LNCAP (cell line): Measurements from ENCODE around the gene SLC29A1.

Experiments used
- TF ChIP-seq, protein P1 (sequence below): fragments of 450-650 bp; IDR thresholded peaks from 2 replicates; pipeline ENCODE4 v1.5.1; 2017; ENCODE audit warnings: mild to moderate bottlenecking

The SLC29A1 gene

DNA sequence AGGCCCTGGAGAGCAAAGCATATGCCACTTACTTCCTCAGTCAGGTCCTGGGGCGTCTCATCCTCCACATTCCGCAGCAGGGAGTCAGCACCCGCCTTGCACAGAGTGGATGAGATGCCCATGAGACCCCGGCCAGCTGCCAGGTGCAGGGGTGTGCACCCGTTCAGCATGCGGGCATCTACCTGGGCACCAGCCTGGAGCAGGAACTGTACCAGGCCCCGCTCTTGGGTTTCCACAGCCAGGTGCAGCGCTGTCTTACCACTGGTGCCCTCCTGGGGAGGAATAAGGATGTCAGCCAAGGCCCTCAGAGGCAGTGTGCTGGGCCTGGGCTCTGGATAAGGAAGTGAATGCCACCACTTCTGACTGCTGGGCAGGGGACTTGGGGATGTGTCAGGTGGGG lies 36.6 kb downstream of the SLC29A1 start:
- TF ChIP-seq, protein P1, sequence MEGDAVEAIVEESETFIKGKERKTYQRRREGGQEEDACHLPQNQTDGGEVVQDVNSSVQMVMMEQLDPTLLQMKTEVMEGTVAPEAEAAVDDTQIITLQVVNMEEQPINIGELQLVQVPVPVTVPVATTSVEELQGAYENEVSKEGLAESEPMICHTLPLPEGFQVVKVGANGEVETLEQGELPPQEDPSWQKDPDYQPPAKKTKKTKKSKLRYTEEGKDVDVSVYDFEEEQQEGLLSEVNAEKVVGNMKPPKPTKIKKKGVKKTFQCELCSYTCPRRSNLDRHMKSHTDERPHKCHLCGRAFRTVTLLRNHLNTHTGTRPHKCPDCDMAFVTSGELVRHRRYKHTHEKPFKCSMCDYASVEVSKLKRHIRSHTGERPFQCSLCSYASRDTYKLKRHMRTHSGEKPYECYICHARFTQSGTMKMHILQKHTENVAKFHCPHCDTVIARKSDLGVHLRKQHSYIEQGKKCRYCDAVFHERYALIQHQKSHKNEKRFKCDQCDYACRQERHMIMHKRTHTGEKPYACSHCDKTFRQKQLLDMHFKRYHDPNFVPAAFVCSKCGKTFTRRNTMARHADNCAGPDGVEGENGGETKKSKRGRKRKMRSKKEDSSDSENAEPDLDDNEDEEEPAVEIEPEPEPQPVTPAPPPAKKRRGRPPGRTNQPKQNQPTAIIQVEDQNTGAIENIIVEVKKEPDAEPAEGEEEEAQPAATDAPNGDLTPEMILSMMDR = no peak

DNA sequence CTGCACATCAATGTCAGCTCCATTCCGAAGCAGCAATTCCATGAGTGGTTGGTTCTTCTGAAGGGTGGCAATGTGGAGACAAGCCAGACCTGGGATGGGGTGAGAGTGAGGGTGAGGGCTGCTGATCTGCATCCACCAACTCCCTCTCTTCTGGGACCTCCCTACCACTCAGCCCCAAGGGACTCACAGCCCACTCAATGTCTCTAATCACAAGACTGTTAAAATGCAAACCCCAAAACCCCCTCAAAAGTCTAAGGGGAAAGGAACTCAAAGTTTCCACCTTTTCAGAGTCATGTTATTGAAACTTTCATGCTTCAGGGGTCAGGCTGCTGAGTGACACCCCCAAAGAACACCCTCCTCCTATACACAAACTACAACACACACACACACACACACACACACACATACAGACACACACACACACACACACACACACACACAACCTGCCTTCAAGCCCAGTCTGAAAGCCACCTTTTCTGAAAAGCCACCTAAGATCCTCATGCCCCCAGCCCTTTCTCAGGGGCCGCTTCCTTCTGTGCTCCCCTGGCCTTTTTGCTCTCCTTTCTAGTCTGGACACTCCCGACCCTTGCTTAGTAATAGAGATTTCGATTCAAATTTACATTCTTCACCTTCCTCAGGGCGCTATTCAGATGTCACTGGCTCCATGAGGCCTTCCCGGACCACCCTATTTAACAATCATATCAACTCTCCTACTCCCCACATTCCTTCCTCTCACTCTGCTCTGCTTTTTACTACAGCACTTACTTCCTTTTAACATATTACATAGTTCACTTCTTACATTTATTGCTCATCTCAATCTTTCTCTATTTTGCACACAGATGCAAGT lies 37.3 kb downstream of the SLC29A1 start:
- TF ChIP-seq, protein P1 = no peak

DNA sequence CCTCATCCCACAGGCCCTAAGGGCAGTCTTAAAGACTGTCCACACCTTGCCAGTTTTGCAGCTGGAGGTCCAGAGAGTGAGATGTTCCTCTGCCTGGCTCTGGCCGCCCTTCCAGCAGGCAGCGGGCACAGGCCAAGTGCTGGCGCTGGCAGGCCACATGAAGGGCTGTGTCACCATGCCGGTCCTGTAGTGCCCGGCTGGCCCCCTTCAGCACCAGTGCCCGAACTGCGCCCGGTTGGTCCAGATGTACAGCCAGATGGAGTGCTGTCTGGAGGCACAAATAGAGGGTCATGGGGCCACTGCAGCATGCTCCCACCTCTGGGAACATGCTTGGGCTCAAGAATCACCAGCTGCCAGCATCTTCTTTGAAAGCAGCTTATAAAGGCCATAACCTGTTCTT lies 38.2 kb downstream of the SLC29A1 start:
- TF ChIP-seq, protein P1 = no peak

DNA sequence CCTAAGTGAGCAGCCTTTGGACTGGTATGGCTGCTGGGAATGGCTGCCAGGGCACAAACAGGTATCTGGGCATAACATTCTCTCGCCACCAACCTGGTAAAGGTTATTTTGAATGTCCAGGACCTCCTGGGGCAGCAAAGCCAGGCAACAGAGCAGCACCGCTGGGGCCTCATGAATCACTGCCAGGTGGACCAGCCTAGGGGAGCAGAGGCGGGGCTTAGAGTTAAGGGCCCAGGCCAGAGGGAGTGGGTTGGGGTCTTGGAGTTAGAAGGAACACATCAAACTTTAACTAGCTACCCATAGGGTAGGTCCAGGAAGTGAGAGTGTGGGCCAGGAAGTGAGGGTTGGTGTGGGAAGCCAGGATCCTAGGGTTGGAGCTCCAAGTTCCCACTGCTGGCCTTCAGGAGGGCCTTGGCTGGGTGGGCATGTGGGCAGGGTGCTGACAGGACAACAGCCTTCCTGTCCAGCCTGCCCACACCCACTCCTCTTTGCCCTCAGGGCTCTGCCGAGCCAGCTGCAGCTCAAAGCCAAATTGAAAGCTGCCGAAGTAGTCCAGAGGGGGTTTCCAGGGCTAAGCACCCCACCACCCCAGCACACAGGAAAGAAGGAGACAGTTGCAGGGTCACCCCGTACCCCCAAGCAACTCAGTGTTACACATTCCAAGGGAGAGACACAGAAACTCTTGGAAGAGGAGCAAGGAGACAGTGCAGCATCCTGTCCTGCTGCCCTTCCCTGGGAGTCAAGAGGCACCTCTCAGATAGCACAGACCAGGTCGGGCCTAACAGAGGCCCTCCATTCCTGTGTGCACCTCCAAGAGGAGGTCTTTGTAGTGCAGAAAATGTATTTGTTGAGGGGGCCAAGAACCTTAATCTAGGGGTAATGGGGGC lies 39.3 kb downstream of the SLC29A1 start:
- TF ChIP-seq, protein P1 = no peak

DNA sequence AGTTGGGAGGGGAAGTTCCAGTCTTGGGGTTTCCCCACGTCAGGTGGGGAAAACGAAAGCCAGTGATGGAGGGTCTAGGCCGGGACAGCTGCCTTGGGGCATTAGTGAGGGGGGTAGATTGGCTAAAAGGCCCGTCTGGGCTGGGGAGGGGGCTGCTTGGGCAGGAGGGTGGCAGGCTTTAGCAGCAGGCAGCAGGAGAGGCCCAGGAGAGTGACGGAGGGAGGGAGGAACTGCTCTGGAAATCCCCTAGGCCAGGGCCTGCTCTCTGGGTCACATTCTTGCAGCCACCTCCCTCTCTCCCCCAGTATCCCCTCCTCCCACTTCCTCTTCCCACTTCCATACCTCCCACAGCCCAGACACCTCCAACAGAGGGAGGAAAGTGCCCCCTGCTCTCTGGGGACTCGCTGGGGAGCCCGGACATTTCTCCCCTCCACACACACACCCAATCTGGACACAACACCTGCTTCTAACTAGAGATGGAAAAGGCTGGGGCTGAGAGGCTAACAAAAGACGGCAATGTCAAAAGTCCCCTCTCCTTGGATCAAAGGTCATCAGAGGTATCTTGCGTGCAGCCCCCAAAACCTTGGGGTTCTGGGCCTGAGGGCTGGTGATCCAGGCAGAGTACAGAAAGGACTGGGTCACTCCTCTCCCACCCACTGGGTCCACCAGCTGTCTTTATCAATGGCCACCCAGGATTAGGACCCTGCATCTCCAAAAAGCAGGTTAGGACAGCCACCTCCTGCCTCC lies 40.1 kb downstream of the SLC29A1 start:
- TF ChIP-seq, protein P1 = no peak

DNA sequence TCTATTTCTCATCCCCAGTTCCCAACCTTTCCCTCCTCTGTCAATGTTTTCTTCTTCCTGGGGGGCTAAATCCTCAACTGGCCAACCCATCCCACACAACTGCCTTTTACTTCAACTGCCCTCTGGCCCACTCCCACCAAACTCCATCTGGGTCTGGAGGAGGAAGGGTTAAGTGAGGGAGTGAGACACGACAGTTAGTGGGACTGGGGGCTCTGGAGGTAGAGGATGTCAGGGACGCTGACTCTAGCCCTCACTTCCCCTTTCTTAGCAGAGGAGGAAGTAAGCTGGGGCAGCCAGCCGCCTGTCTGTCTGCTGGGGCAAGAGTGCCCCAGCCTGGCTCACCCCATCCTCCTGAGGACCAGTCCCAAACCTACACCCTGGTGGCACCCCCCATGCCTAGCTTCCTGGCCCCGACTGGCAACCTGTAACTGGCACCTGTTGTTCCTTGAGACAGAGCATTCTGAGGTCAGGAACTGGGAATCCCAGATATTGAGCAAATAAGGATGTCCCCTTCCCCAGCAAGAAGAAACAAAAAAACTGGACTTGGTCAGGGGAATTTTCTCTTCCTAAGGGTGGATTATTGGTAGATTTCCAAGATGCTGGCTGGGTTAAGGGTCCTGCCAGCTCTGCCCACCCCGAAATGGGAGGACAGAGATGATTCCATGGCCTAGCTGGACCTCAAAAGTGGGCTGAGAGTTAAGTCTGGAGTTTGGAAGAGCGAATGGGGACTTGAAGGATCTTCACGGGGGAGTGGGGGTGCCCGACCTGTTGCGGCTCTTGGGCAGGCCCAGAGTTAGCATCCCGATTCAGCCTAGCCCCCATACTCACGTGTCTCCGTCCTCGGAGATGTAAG lies 41.0 kb downstream of the SLC29A1 start:
- TF ChIP-seq, protein P1 = no peak
